Activated CD4-positive, CD25-positive, alpha-beta regulatory T cell treated with anti-CD3 and anti-CD28 coated beads, Interleukin-2, amount 50 U/mL, for 72 hours (primary cell): ENCODE results near the gene EDC3.
A peak's percentile ranks its signal among the peaks of the same experiment; 100 is the strongest.
"Not testable (repeated sequence)": the region's sequence is repeated elsewhere in the genome, so short reads cannot be mapped to it uniquely, and the experiment has no call there.

ENCODE experiments used
- DNase-seq: peaks from one replicate; pipeline ENCODE4 v3.0.0; 2021

The EDC3 gene

DNA sequence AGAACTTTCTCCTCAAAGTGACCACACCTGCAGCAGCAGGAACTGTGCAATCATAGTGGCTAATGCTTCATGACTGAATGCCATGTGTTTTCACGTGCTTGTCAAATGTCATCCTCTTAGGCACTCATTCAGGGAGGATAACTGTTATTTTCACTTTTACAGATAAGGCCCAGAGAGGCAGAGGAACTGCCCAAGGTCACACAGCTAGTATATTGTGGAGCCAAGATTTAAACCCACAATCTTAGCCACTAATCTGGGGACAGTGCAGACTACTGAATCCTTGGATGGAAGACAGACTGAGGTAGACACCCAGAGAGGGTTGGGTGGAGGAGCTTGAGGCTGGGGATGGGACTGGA, 90.1 kb downstream of the EDC3 start:
- no peak for DNase-seq

- no peak for DNase-seq
Measured at GRCh38 chr15:74604983-74605794, 90.6 kb downstream of the EDC3 start.

DNA sequence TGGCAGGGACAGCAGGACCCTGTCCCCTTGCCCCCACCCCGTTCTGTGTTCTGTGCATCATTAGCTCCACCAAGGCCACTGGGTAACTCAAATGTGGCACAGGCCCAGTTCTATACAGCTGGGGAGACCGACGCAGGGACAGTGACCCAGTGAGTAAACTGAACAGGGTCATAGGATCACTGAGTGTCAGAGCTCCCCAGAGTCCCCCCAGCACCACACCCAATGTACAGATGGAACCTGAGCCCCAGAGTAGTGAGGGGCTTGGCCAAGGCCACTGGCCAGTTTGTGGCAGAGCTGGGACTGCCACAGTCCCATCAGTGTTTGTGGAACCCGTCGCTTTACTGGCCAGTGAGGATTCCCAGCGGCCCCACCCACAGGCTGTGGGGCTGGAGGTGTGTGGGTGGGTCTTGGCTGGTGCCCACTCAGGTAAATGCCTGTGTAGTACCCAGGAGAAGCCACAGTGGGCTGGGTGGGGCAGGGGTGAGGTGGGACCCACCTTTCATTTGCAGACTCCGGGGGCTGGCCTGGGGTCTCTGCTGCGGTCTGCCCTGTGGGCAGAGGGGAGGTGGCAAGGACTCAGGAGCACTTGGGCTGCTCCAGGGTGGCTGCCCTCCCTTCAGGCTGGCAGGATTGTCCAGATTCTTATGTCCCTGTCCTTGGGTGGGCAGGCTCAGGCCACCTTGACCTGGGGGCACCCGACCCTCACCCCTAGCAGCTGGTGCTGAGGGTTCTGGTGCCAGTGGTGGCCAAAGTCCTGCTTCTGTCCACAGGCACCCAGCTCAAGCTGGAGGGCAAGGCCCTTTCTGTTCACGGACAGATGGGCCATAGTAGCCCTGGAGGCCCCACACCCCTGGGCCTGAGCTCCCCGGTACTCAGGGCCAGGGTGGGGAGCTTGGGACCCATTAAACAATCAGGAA, 91.8 kb downstream of the EDC3 start:
- no peak for DNase-seq

GRCh38 chr15:74603026-74603788, 92.6 kb downstream of the EDC3 start:
- DNase-seq, result no peak

- no peak for DNase-seq
Measured at GRCh38 chr15:74599156-74599555, 96.7 kb downstream of the EDC3 start.

- DNase-seq, result peak; percentile 91
Measured at GRCh38 chr15:74598126-74598842, 97.5 kb downstream of the EDC3 start.

DNA sequence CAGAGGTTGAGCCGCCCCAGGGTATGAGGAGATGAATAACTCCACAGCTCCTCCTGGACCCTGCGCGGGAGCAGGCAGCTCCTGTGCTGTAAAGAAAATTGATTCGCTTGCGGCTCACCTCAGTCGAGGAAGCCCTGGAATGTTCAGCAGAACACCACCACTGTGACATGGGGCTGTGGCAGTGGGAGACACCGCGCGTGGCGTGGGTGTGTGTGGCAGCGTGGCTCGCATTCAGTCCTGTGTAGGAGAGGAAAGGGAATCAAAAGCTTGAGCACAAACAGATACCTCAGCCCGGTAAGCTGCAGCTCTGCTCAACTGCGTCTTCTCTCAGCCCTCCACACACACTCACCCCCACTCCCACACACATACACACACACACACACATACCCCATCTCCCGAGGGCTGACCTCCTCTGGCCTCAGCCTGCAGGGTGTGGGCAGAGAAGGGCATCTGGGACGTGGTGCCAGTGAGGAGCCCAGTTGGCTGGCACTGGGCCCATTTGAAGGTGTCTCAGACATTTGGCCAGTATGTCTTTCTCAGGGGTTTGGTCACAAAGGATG, 98.6 kb downstream of the EDC3 start:
- DNase-seq, result not testable (repeated sequence)

- DNase-seq, result not testable (repeated sequence)
Measured at GRCh38 chr15:74596736-74597135, 99.1 kb downstream of the EDC3 start.

DNA sequence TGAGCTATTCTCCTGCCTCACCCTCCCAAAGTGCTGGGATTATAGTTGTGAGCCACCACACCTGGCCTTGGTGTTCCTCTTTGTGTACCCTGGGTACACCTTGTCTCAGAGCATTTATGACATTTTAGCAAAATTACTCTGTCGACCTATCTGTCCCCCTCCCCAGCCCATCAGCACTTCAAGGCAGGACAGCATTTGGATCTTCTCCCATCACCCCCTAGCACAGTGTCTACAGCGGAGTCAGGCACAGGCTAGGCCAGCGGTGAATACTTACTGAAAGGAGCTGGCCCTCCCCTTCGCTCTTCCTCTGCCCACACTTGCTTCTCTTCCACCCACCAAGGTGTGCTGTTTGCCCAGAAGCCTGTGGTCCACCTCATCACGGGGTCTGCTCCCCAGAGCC, 100.6 kb downstream of the EDC3 start:
- DNase-seq, result no peak

DNA sequence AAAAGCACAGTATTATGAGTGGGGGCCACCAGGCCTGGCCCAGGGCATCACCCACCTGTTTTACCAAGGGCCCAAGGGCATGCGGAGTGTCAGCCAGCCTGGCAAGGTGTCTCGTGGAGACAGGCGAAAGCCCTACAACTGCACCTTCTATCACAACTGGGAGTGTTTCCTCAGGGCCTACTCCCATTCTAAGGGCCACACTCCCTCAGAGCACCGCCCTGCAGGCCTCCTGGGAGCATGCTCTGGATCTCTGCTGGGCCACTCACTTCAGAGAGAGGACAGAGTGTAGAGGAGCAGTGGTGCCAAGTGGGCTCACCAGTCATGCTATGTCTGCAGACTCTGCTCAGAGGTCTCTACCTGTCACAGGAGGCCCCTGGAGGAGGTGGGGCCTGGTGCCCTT, 101.4 kb downstream of the EDC3 start:
- DNase-seq, result no peak

DNA sequence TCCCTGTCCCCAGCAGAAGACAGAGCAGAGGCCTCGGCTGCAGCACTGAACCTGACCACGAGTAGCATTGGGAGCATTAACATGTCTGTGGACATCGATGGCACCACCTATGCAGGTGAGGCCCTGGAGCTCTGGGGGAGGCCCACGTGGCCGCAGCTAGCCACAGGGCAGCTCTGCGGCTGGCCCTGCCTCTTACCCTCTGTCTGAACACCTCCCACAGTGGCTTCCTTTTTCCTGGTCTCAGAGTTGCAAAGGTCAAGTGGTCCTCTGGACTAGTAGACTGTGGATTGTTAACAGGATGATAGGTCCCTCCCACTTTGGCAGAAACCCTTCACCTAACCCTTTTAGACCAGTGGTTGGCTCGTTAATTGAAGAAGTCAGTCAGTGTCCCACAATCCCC, 102.7 kb downstream of the EDC3 start:
- DNase-seq, result no peak

GRCh38 chr15:74592222-74592621, 103.6 kb downstream of the EDC3 start:
- DNase-seq, result no peak

DNA sequence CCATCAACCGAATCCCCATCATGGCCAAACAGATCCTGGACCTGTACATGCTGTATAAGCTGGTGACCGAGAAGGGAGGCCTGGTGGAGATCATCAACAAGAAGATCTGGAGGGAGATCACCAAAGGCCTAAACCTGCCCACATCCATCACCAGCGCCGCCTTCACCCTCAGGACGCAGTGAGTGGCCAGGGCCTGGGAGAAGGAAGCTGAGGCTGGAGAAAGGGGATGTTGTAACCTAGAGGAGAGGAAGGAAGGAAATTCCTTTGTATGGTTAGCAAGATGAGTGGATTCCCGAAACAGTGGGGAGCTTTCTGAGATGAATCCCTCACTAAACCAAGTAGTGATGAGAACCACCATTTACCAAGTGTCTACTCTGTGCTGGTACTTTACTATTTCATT, 106.0 kb downstream of the EDC3 start:
- DNase-seq, result no peak

DNA sequence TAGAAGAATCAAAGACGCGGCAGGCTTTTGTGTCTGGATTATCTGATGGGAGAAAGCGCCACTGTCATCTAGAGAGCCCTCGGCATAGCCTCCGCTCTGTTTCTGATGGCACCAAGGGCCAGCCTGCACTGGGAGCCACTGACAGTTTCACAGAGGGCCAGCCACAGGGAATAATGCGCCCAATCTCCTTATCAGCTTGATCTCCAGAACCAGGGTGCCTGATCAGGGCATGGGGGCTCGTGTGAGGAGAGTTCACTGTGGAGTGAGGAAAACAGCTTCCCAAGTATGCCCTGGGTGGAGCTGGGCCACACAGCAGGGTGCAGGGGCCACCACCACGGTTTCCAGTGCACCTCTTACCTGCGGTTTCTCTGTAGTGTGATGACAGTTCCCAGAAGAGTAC, 110.0 kb downstream of the EDC3 start:
- no peak for DNase-seq

DNA sequence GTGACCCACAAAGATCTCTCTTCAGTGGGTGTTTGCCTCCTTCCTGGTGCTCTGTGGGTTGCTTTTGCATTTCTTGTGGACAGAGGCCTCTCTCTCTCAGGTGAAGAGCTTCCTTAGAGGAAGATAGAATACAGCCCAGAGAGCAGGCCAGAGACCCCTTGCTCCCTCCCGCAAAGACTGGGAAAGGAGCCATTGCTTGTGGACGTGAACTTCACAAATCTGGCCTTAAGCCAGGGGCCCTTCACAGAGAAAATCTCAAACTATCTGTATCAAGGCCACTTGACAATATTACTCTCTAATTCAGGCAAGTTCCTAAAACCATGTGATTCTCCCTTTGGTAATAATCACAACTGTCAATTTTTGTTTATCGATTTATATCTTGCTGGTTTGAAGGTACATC, 110.6 kb downstream of the EDC3 start:
- DNase-seq, result no peak

DNA sequence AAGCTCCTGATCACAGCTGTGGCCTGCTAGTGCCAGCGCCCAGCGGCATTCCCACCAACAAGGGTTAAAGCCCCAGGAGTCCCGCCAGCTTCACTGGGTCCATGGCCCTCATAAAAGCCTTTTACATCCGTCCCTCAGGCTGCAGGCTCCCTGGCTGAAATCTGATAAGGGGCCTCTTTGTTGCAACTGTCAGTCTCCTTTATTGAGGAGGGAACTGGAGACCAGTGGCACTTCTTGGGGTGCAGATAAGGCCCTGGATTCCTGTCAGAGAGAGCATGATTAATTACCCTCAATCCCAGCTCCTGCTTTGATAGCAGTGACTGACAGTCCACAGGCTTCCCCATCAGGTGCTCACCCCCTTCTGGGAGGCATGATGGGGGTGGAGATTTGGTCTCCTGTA, 111.0 kb downstream of the EDC3 start:
- DNase-seq, result no peak

DNA sequence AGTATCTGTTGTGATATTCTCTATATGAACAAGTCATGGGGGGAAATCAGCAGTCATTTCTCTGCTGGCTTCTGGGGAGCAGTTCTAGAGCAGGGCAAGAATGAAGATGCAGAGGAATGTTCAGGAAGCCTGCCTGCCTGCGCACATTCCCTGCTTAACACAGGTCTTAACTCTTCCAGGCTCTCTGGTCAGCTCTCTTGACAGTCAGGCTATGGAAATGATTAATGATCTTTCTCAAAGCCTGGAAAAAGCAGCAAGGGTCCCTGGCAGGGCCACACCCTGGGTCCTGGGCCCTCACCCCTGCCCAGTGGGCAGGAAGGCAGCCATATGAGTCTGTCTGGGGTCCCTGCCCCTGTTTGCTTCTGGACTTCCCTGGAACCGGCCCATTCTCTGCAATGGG, 111.6 kb downstream of the EDC3 start:
- no peak for DNase-seq
